Mesendoderm (in vitro differentiated cells): ENCODE measurements around the gene MPV17L.
"Not testable (repeated sequence)": the region's sequence is repeated elsewhere in the genome, so short reads cannot be mapped to it uniquely, and the experiment has no call there.

Experiments used
- DNase-seq: peaks from one replicate; pipeline ENCODE4 v3.0.0; 2013
- H2AK5ac ChIP-seq: 2 replicates; pipeline ENCODE4 v1.6.1; 2013; ENCODE audit warnings: low read length, inconsistent platforms
- H2BK120ac ChIP-seq: 2 replicates; pipeline ENCODE4 v1.6.1; 2013; ENCODE audit warnings: low read depth, mild to moderate bottlenecking, low read length, moderate library complexity, mixed read lengths
- H2BK15ac ChIP-seq: replicated peaks from 2 replicates; pipeline ENCODE4 v1.6.1; 2013; ENCODE audit warnings: low read depth, mild to moderate bottlenecking, moderate library complexity
- H2BK5ac ChIP-seq: 2 replicates; pipeline ENCODE4 v1.6.1; 2013; ENCODE audit warnings: low read length, inconsistent platforms
- H3K18ac ChIP-seq: 2 replicates; pipeline ENCODE4 v1.6.1; 2013; ENCODE audit warnings: mild to moderate bottlenecking, low read length, mixed read lengths
- H3K23ac ChIP-seq: one replicate; pipeline ENCODE4 v1.6.1; 2013; ENCODE audit warnings: low read length
- H3K27ac ChIP-seq: 2 replicates; pipeline ENCODE4 v1.5.1; 2013; ENCODE audit warnings: low read depth, mild to moderate bottlenecking, inconsistent platforms, low read length, moderate library complexity
- H3K27me3 ChIP-seq: 2 replicates; pipeline ENCODE4 v1.6.1; 2013; ENCODE audit warnings: low read length, control low read depth, mild to moderate bottlenecking, inconsistent platforms; ENCODE audit not compliant: insufficient read depth, poor library complexity
- H3K36me3 ChIP-seq: 2 replicates; pipeline ENCODE4 v1.6.1; 2013; ENCODE audit warnings: low read length, inconsistent platforms; ENCODE audit not compliant: control insufficient read depth, insufficient read depth
- H3K4ac ChIP-seq: one replicate; pipeline ENCODE4 v1.6.1; 2013; ENCODE audit warnings: low read depth, mild to moderate bottlenecking, low read length, moderate library complexity
- H3K4me1 ChIP-seq: 2 replicates; pipeline ENCODE4 v1.6.1; 2013; ENCODE audit warnings: low read depth, low read length, inconsistent platforms; ENCODE audit not compliant: control insufficient read depth
- H3K4me2 ChIP-seq: 2 replicates; pipeline ENCODE4 v1.6.1; 2013; ENCODE audit warnings: low read length
- H3K4me3 ChIP-seq: 2 replicates; pipeline ENCODE4 v1.5.1; 2013; ENCODE audit warnings: mild to moderate bottlenecking, low read length
- H3K56ac ChIP-seq: one replicate; pipeline ENCODE4 v1.6.1; 2013; ENCODE audit warnings: low read length
- H3K79me1 ChIP-seq: 2 replicates; pipeline ENCODE4 v1.6.1; 2013; ENCODE audit warnings: low read length, inconsistent platforms
- H3K79me2 ChIP-seq: 2 replicates; pipeline ENCODE4 v1.6.1; 2013; ENCODE audit warnings: mild to moderate bottlenecking, low read length; ENCODE audit not compliant: control insufficient read depth, insufficient read depth
- H3K9ac ChIP-seq: 2 replicates; pipeline ENCODE4 v1.6.1; 2013; ENCODE audit warnings: low read length, inconsistent platforms
- H4K5ac ChIP-seq: one replicate; pipeline ENCODE4 v1.6.1; 2013; ENCODE audit warnings: low read length
- H4K8ac ChIP-seq: one replicate; pipeline ENCODE4 v1.6.1; 2013; ENCODE audit warnings: low read depth, mild to moderate bottlenecking, control low read depth, low read length, moderate library complexity
- WGBS: extraction: QIAGEN DNeasy Blood & Tissue Kit; methylation state at CpG from one replicate; pipeline ENCODE4 v1.1.7; 2013; ENCODE audit warnings: low lambda C conversion rate, missing lambda C conversion rate; ENCODE audit not compliant: insufficient coverage; ENCODE audit errors: extremely low coverage; 5-methylcytosine and 5-hydroxymethylcytosine counted together

MPV17L gene

GRCh38 chr16:15453296-15453695 lies 57.7 kb downstream of the MPV17L start:
- H2BK5ac ChIP-seq, H3K4me2 ChIP-seq, H3K36me3 ChIP-seq, H3K4ac ChIP-seq, H3K27me3 ChIP-seq, H4K8ac ChIP-seq, H3K27ac ChIP-seq, H3K23ac ChIP-seq, H3K79me1 ChIP-seq, H2BK120ac ChIP-seq, DNase-seq, H2BK15ac ChIP-seq, H2AK5ac ChIP-seq, H3K56ac ChIP-seq, H3K4me1 ChIP-seq, H3K18ac ChIP-seq, H3K79me2 ChIP-seq, H3K9ac ChIP-seq, H3K4me3 ChIP-seq, H4K5ac ChIP-seq: not testable (repeated sequence)
- WGBS = no CpG with 5 or more reads among the region's 7 CpGs

- not testable (repeated sequence) for H4K8ac ChIP-seq, H3K56ac ChIP-seq, H3K4me1 ChIP-seq, H2BK120ac ChIP-seq, H3K79me1 ChIP-seq, H3K27me3 ChIP-seq, H3K23ac ChIP-seq, H3K4ac ChIP-seq, H3K4me3 ChIP-seq, H2BK5ac ChIP-seq, DNase-seq, H3K79me2 ChIP-seq, H2BK15ac ChIP-seq, H3K4me2 ChIP-seq, H4K5ac ChIP-seq, H3K18ac ChIP-seq, H3K27ac ChIP-seq, H2AK5ac ChIP-seq, H3K36me3 ChIP-seq, H3K9ac ChIP-seq
- no CpG with 5 or more reads among the region's 11 CpGs for WGBS
Observed at GRCh38 chr16:15454933-15455332, 59.4 kb downstream of the MPV17L start.

- Histone ChIP-seq H2BK15ac (no peak overlapping the region), H3K79me2 (no peaks in the 10 kb centered on the region), H4K5ac (no peak overlapping the region), H3K27me3 (no peaks in the 10 kb centered on the region), H3K4me3 (no peak overlapping the region), H3K18ac (no peak overlapping the region), H3K4ac (no peak overlapping the region), H2AK5ac (no peak overlapping the region), H3K4me2 (no peak overlapping the region), H3K79me1 (no peaks in the 10 kb centered on the region), H3K36me3 (no peaks in the 10 kb centered on the region), H3K23ac (no peak overlapping the region), H4K8ac (no peak overlapping the region), H3K9ac (no peak overlapping the region), H3K27ac (no peak overlapping the region), H2BK5ac (no peak overlapping the region), H3K56ac (no peak overlapping the region), H2BK120ac (no peak overlapping the region), H3K4me1 (no peaks in the 10 kb centered on the region)
- no peak for DNase-seq
- no CpG with 5 or more reads among the region's 3 CpGs for WGBS
Observed at GRCh38 chr16:15457400-15457799, 61.8 kb downstream of the MPV17L start.

- no peak overlapping the region for H4K5ac ChIP-seq
- H3K4me3 ChIP-seq = no peak overlapping the region
- H3K9ac ChIP-seq = no peak overlapping the region
- H3K4ac ChIP-seq = no peak overlapping the region
- no peak overlapping the region for H4K8ac ChIP-seq
- no peak overlapping the region for H3K18ac ChIP-seq
- no peaks in the 10 kb centered on the region for H3K79me1 ChIP-seq
- no peak overlapping the region for H3K56ac ChIP-seq
- DNase-seq = no peak
- no peaks in the 10 kb centered on the region for H3K4me1 ChIP-seq
- no peak overlapping the region for H2BK120ac ChIP-seq
- H2BK15ac ChIP-seq = no peak overlapping the region
- H3K4me2 ChIP-seq = no peak overlapping the region
- no peak overlapping the region for H3K27ac ChIP-seq
- H2BK5ac ChIP-seq = no peak overlapping the region
- no peak overlapping the region for H2AK5ac ChIP-seq
- H3K27me3 ChIP-seq = no peaks in the 10 kb centered on the region
- no peak overlapping the region for H3K23ac ChIP-seq
- no peaks in the 10 kb centered on the region for H3K36me3 ChIP-seq
- WGBS = no CpG with 5 or more reads among the region's 4 CpGs
- no peaks in the 10 kb centered on the region for H3K79me2 ChIP-seq
Observed at GRCh38 chr16:15457958-15458357, 62.4 kb downstream of the MPV17L start.

- no peak overlapping the region for H2BK15ac ChIP-seq
- H3K27ac ChIP-seq = no peak overlapping the region
- no peak overlapping the region for H2AK5ac ChIP-seq
- no peak for DNase-seq
- no peaks in the 10 kb centered on the region for H3K4me1 ChIP-seq
- no peaks in the 10 kb centered on the region for H3K79me1 ChIP-seq
- WGBS = no CpG with 5 or more reads among the region's 1 CpG
- no peaks in the 10 kb centered on the region for H3K79me2 ChIP-seq
- H3K27me3 ChIP-seq = no peaks in the 10 kb centered on the region
- no peak overlapping the region for H3K4me3 ChIP-seq
- no peak overlapping the region for H2BK120ac ChIP-seq
- no peak overlapping the region for H3K23ac ChIP-seq
- H4K5ac ChIP-seq = no peak overlapping the region
- H3K9ac ChIP-seq = no peak overlapping the region
- H3K18ac ChIP-seq = no peak overlapping the region
- no peak overlapping the region for H3K56ac ChIP-seq
- no peak overlapping the region for H2BK5ac ChIP-seq
- H3K4ac ChIP-seq = no peak overlapping the region
- no peak overlapping the region for H3K4me2 ChIP-seq
- no peaks in the 10 kb centered on the region for H3K36me3 ChIP-seq
- H4K8ac ChIP-seq = no peak overlapping the region
Observed at GRCh38 chr16:15459791-15460190, 64.2 kb downstream of the MPV17L start.

GRCh38 chr16:15460601-15461000 lies 65.0 kb downstream of the MPV17L start:
- Histone ChIP-seq H3K18ac (no peak overlapping the region), H2BK120ac (no peak overlapping the region), H2BK5ac (no peak overlapping the region), H3K79me1 (no peaks in the 10 kb centered on the region), H3K27ac (no peak overlapping the region), H3K4ac (no peak overlapping the region), H4K5ac (no peak overlapping the region), H3K4me3 (no peak overlapping the region), H3K79me2 (no peaks in the 10 kb centered on the region), H2BK15ac (no peak overlapping the region), H3K4me1 (no peaks in the 10 kb centered on the region), H3K23ac (no peak overlapping the region), H2AK5ac (no peak overlapping the region), H3K56ac (no peak overlapping the region), H4K8ac (no peak overlapping the region), H3K9ac (no peak overlapping the region), H3K4me2 (no peak overlapping the region), H3K36me3 (no peaks in the 10 kb centered on the region), H3K27me3 (no peaks in the 10 kb centered on the region)
- DNase-seq = no peak
- WGBS = no CpG with 5 or more reads among the region's 3 CpGs
